ENCODE measurements around the gene PDSS1. TPM values are rescaled to one million over a fixed set of nuclear protein-coding genes. Genes with fewer than 3 reads are reported as not detected.

The PDSS1 gene
- total and polyA plus RNA-seq, 4 experiments from 2014 or later, result 2.5 to 4.5 (median 3.2) TPM

- ChIA-PET CTCF (ENCODE audit: partially characterized antibody) (interaction anchor here (1.8 kb wide), 1 partner anchor 28 kb away, joined by 5 read pairs; no protein-coding TSS in a partner anchor), POLR2A (ENCODE audit: partially characterized antibody) (interaction anchor here (0.9 to 2.1 kb wide), 5 partner anchors 24 to 806 kb away, joined by 3 to 13 read pairs (median 6); partner anchors contain the start of genes APBB1IP, RAB18 and YME1L1)
- Histone ChIP-seq H3K27me3 (ENCODE audit: insufficient read depth, low read length) (no peaks in the 10 kb centered on the region), H3K9me3 (ENCODE audit: control insufficient read depth in 1 of 2, low read length in 2 of 2) (no peaks in the 10 kb centered on the region), H3K27ac (ENCODE audit: low read depth, low read length) (peak overlapping the region; percentile 50), H3K4me3 (ENCODE audit: low read length in 2 of 2) (peak overlapping the region; percentile 37 to 81), H3K4me1 (ENCODE audit: insufficient read depth, low read length) (peaks cover 16% of the 10 kb centered on the region), H3K36me3 (ENCODE audit: insufficient read depth, low read length) (no peaks in the 10 kb centered on the region)
- no peak for DNase-seq
- Mint-ChIP-seq H3K4me3 (peak overlapping the region; percentile 86 to 97 (median 94)), H3K9me3 (no peaks in the 10 kb centered on the region), H3K27me3 (no peaks in the 10 kb centered on the region), H3K4me1 (peaks cover 21 to 32% (median 28%) of the 10 kb centered on the region in 4 donors), H3K36me3 (peaks cover 0 to 8% of the 10 kb centered on the region in 2 donors), H3K27ac (peak overlapping the region; percentile 12 to 88 (median 81))
- intact Hi-C loops (cut with micrococcal nuclease), result loop anchor here (1.0 to 10.0 kb wide), 3 partner anchors 163 to 807 kb away; partner anchors contain the start of genes MASTL, RAB18 and YME1L1
These were observed 564 bp downstream of the PDSS1 start for GRCh38 chr10:26697922-26698608.

GRCh38 chr10:26698909-26699308 is 1.4 kb downstream of the PDSS1 start:
- ChIA-PET POLR2A (ENCODE audit: partially characterized antibody) (no interaction called here), CTCF (ENCODE audit: partially characterized antibody) (no interaction called here)
- Mint-ChIP-seq H3K27me3 (no peaks in the 10 kb centered on the region), H3K36me3 (peaks cover 0 to 8% of the 10 kb centered on the region in 2 donors), H3K4me3 (peak overlapping the region; percentile 28 to 97 (median 92)), H3K4me1 (peaks cover 21 to 32% (median 28%) of the 10 kb centered on the region in 4 donors), H3K27ac (peak overlapping the region in 2 of 7 donors; percentile 35 to 52), H3K9me3 (no peaks in the 10 kb centered on the region)
- H3K36me3 ChIP-seq (ENCODE audit: insufficient read depth, low read length), result no peaks in the 10 kb centered on the region
- intact Hi-C loops (cut with micrococcal nuclease), result loop anchor here (10.0 kb wide), 2 partner anchors 456 to 806 kb away; partner anchors contain the start of genes MASTL, RAB18 and YME1L1
- peaks cover 16% of the 10 kb centered on the region for H3K4me1 ChIP-seq (ENCODE audit: insufficient read depth, low read length)
- H3K9me3 ChIP-seq (ENCODE audit: control insufficient read depth in 1 of 2, low read length in 2 of 2), result no peaks in the 10 kb centered on the region
- H3K4me3 ChIP-seq (ENCODE audit: low read length in 2 of 2), result no peak overlapping the region
- no peaks in the 10 kb centered on the region for H3K27me3 ChIP-seq (ENCODE audit: insufficient read depth, low read length)
- no peak for DNase-seq
- H3K27ac ChIP-seq (ENCODE audit: low read depth, low read length), result no peak overlapping the region

- Mint-ChIP-seq H3K27ac (no peak overlapping the region), H3K4me3 (peak overlapping the region in 6 of 8 donors; percentile 9 to 97 (median 26))
These were observed 2.1 kb downstream of the PDSS1 start for GRCh38 chr10:26699631-26700030.

GRCh38 chr10:26700884-26701630 is 3.6 kb downstream of the PDSS1 start:
- Histone ChIP-seq H3K27me3 (ENCODE audit: insufficient read depth, low read length) (no peaks in the 10 kb centered on the region), H3K4me3 (ENCODE audit: low read length in 2 of 2) (no peak overlapping the region), H3K36me3 (ENCODE audit: insufficient read depth, low read length) (no peaks in the 10 kb centered on the region), H3K27ac (ENCODE audit: low read depth, low read length) (no peak overlapping the region), H3K9me3 (ENCODE audit: control insufficient read depth in 1 of 2, low read length in 2 of 2) (no peaks in the 10 kb centered on the region), H3K4me1 (ENCODE audit: insufficient read depth, low read length) (peaks cover 16% of the 10 kb centered on the region)
- Mint-ChIP-seq H3K4me1 (peaks cover 23 to 32% (median 28%) of the 10 kb centered on the region in 4 donors), H3K27me3 (no peaks in the 10 kb centered on the region), H3K9me3 (no peaks in the 10 kb centered on the region), H3K4me3 (no peak overlapping the region), H3K36me3 (peaks cover 3 to 15% of the 10 kb centered on the region in 2 donors), H3K27ac (peak overlapping the region in 1 of 7 donors; percentile 6)
- intact Hi-C loops (cut with micrococcal nuclease), result no loop called here
- no peak for DNase-seq
- ChIA-PET POLR2A (ENCODE audit: partially characterized antibody) (no interaction called here), CTCF (ENCODE audit: partially characterized antibody) (interaction anchor here (1.3 kb wide), 1 partner anchor 25 kb away, joined by 3 read pairs; no protein-coding TSS in a partner anchor)

More at GRCh38 chr10:26699631-26700030, 2.1 kb downstream of the PDSS1 start:
- Mint-ChIP-seq H3K27me3 (no peaks in the 10 kb centered on the region), H3K4me1 (peaks cover 21 to 32% (median 28%) of the 10 kb centered on the region in 4 donors), H3K9me3 (no peaks in the 10 kb centered on the region), H3K36me3 (peaks cover 0 to 10% of the 10 kb centered on the region in 2 donors)
- ChIA-PET CTCF (ENCODE audit: partially characterized antibody) (no interaction called here), POLR2A (ENCODE audit: partially characterized antibody) (no interaction called here)
- Histone ChIP-seq H3K4me3 (ENCODE audit: low read length in 2 of 2) (no peak overlapping the region), H3K9me3 (ENCODE audit: control insufficient read depth in 1 of 2, low read length in 2 of 2) (no peaks in the 10 kb centered on the region), H3K27ac (ENCODE audit: low read depth, low read length) (no peak overlapping the region), H3K27me3 (ENCODE audit: insufficient read depth, low read length) (no peaks in the 10 kb centered on the region), H3K4me1 (ENCODE audit: insufficient read depth, low read length) (peaks cover 16% of the 10 kb centered on the region), H3K36me3 (ENCODE audit: insufficient read depth, low read length) (no peaks in the 10 kb centered on the region)
- no peak for DNase-seq
- intact Hi-C loops (cut with micrococcal nuclease), result loop anchor here (10.0 kb wide), 2 partner anchors 455 to 805 kb away; partner anchors contain the start of genes MASTL, RAB18 and YME1L1

GRCh38 chr10:26703096-26703495 is 5.6 kb downstream of the PDSS1 start:
- no peak for DNase-seq
- H3K4me3 Mint-ChIP-seq, result no peak overlapping the region
- H3K9me3 Mint-ChIP-seq, result no peaks in the 10 kb centered on the region
- H3K4me1 Mint-ChIP-seq, result peaks cover 14 to 17% (median 16%) of the 10 kb centered on the region in 4 donors
- H3K27me3 Mint-ChIP-seq, result no peaks in the 10 kb centered on the region
- intact Hi-C loops (cut with micrococcal nuclease), result no loop called here
- H3K36me3 Mint-ChIP-seq, result peaks cover 19 to 28% of the 10 kb centered on the region in 2 donors
- Histone ChIP-seq H3K4me1 (ENCODE audit: insufficient read depth, low read length) (peaks cover 9% of the 10 kb centered on the region), H3K27me3 (ENCODE audit: insufficient read depth, low read length) (no peaks in the 10 kb centered on the region), H3K4me3 (ENCODE audit: low read length in 2 of 2) (no peak overlapping the region), H3K9me3 (ENCODE audit: control insufficient read depth in 1 of 2, low read length in 2 of 2) (no peaks in the 10 kb centered on the region), H3K36me3 (ENCODE audit: insufficient read depth, low read length) (peaks cover 4% of the 10 kb centered on the region), H3K27ac (ENCODE audit: low read depth, low read length) (no peak overlapping the region)
- POLR2A ChIA-PET (ENCODE audit: partially characterized antibody), result interaction anchor here (0.7 kb wide), 1 partner anchor 23 kb away, joined by 3 read pairs; no protein-coding TSS in a partner anchor
- H3K27ac Mint-ChIP-seq, result no peak overlapping the region
- CTCF ChIA-PET (ENCODE audit: partially characterized antibody), result no interaction called here

GRCh38 chr10:26703974-26704373 is 6.5 kb downstream of the PDSS1 start:
- no peak overlapping the region for H3K4me3 Mint-ChIP-seq
- H3K27ac Mint-ChIP-seq, result no peak overlapping the region
- H3K27me3 Mint-ChIP-seq, result no peaks in the 10 kb centered on the region
- DNase-seq, result no peak
- CTCF ChIA-PET (ENCODE audit: partially characterized antibody), result interaction anchor here (1.0 kb wide), 1 partner anchor 13 kb away, joined by 3 read pairs; no protein-coding TSS in a partner anchor
- no peaks in the 10 kb centered on the region for H3K9me3 Mint-ChIP-seq
- Histone ChIP-seq H3K4me1 (ENCODE audit: insufficient read depth, low read length) (no peaks in the 10 kb centered on the region), H3K27me3 (ENCODE audit: insufficient read depth, low read length) (no peaks in the 10 kb centered on the region), H3K36me3 (ENCODE audit: insufficient read depth, low read length) (peaks cover 6% of the 10 kb centered on the region), H3K9me3 (ENCODE audit: control insufficient read depth in 1 of 2, low read length in 2 of 2) (no peaks in the 10 kb centered on the region), H3K4me3 (ENCODE audit: low read length in 2 of 2) (no peak overlapping the region), H3K27ac (ENCODE audit: low read depth, low read length) (no peak overlapping the region)
- intact Hi-C loops (cut with micrococcal nuclease), result no loop called here
- peaks cover 8 to 11% (median 10%) of the 10 kb centered on the region in 4 donors for H3K4me1 Mint-ChIP-seq
- POLR2A ChIA-PET (ENCODE audit: partially characterized antibody), result no interaction called here
- H3K36me3 Mint-ChIP-seq, result peaks cover 28 to 33% of the 10 kb centered on the region in 2 donors

- Mint-ChIP-seq H3K27ac (peak overlapping the region in 1 of 7 donors; percentile 15), H3K27me3 (no peaks in the 10 kb centered on the region)
- POLR2A ChIA-PET (ENCODE audit: partially characterized antibody), result no interaction called here
These were observed 8.7 kb downstream of the PDSS1 start for GRCh38 chr10:26706206-26706605.

More at GRCh38 chr10:26706206-26706605, 8.7 kb downstream of the PDSS1 start:
- H3K27ac ChIP-seq (ENCODE audit: low read depth, low read length), result no peak overlapping the region
- CTCF ChIA-PET (ENCODE audit: partially characterized antibody), result no interaction called here
- Mint-ChIP-seq H3K4me1 (peaks cover 0 to 5% (median 2%) of the 10 kb centered on the region in 4 donors), H3K9me3 (no peaks in the 10 kb centered on the region), H3K36me3 (peaks cover 33 to 34% of the 10 kb centered on the region in 2 donors), H3K4me3 (no peak overlapping the region)
- H3K4me3 ChIP-seq (ENCODE audit: low read length in 2 of 2), result no peak overlapping the region
- no peaks in the 10 kb centered on the region for H3K9me3 ChIP-seq (ENCODE audit: control insufficient read depth in 1 of 2, low read length in 2 of 2)
- H3K27me3 ChIP-seq (ENCODE audit: insufficient read depth, low read length), result no peaks in the 10 kb centered on the region
- no peaks in the 10 kb centered on the region for H3K4me1 ChIP-seq (ENCODE audit: insufficient read depth, low read length)
- intact Hi-C loops (cut with micrococcal nuclease), result no loop called here
- peaks cover 6% of the 10 kb centered on the region for H3K36me3 ChIP-seq (ENCODE audit: insufficient read depth, low read length)
- no peak for DNase-seq
